Cardiac fibroblast (primary cell): Measurements from ENCODE around the gene PKP1.

Source experiments
- DNase-seq, 2 donors: peaks; one replicate each; pipeline versions ENCODE4 v3.0.0 to v3.0.0-alpha.2; 2010; ENCODE audit warnings: low read depth in 2 of 2
- H3K4me3 ChIP-seq, 2 donors: replicated peaks in 1 of 2; 1 replicate in 1 of 2; 2 replicates in 1 of 2; pipeline ENCODE4 v1.5.1; 2011; ENCODE audit warnings: low read depth in 2 of 2, low read length in 2 of 2, mild to moderate bottlenecking in 2 of 2, moderate library complexity in 1 of 2
- TF ChIP-seq, protein P1 (sequence below): IDR thresholded peaks from one replicate; pipeline ENCODE4 v1.5.1; 2011; ENCODE audit warnings: low read depth, mild to moderate bottlenecking, low read length, inconsistent platforms

The PKP1 gene

DNA sequence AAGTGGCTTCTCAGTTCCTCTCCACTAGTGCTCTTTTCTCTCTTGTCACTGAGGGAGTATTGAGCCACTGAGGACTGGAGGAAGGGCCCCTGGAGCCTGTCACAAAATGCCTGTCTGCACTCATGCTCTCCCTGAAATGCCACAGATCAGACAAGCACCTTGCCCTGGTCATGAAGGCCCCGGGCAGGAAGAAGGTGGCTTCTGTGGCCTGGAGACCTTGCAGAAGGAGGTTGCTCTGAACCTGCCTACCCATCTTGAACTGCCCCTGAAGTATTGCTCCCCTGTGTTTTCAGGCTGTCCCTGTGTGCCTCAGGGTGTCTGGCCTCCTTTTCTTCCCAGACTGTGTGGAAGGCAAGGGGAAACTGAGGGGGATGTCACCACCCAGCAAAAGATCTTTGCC is 3.1 kb downstream of the PKP1 start:
- DNase-seq: no peak
- no peak overlapping the region for H3K4me3 ChIP-seq
- TF ChIP-seq, protein P1, sequence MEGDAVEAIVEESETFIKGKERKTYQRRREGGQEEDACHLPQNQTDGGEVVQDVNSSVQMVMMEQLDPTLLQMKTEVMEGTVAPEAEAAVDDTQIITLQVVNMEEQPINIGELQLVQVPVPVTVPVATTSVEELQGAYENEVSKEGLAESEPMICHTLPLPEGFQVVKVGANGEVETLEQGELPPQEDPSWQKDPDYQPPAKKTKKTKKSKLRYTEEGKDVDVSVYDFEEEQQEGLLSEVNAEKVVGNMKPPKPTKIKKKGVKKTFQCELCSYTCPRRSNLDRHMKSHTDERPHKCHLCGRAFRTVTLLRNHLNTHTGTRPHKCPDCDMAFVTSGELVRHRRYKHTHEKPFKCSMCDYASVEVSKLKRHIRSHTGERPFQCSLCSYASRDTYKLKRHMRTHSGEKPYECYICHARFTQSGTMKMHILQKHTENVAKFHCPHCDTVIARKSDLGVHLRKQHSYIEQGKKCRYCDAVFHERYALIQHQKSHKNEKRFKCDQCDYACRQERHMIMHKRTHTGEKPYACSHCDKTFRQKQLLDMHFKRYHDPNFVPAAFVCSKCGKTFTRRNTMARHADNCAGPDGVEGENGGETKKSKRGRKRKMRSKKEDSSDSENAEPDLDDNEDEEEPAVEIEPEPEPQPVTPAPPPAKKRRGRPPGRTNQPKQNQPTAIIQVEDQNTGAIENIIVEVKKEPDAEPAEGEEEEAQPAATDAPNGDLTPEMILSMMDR: no peak

DNA sequence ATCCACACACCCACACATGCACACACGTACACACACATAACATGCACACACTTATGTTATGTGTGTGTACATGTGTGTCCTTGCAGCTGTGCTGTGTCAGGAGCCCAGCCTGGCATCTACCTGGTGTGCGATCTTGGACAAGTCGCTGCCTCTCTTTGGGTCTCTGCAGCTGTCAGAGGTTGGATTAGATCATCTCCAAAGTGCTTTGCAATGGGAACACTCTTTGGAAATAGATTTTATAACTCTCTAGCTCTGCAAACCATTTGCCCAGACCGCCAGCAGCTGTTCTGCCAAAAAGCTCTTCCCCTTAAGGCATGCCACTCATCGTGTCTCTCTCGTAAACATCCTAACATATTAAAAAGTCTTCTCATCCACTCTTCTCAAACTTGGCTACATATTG is 4.7 kb downstream of the PKP1 start:
- TF ChIP-seq, protein P1: no peak
- DNase-seq: no peak
- H3K4me3 ChIP-seq: no peak overlapping the region

DNA sequence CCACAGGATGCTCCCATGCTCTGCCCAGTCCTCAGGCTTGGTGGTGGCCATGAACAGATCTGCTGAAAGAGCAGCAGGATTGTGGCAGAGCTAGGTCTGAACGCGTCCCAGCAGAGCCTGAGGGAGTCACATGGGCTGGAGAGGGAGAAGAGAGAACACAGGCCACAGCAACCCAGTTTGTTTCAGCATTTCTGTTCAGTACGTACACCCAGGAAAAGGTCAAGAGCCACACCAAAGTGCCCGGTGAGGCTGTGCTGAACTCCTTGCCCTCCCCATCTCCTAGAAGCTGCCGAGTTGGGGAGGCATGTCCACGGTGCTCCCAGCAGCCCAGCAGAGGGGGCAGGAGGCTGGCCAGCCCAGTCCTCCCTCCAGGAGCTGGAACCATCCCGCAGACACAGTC is 5.5 kb downstream of the PKP1 start:
- TF ChIP-seq, protein P1: no peak
- no peak overlapping the region for H3K4me3 ChIP-seq
- no peak for DNase-seq

DNA sequence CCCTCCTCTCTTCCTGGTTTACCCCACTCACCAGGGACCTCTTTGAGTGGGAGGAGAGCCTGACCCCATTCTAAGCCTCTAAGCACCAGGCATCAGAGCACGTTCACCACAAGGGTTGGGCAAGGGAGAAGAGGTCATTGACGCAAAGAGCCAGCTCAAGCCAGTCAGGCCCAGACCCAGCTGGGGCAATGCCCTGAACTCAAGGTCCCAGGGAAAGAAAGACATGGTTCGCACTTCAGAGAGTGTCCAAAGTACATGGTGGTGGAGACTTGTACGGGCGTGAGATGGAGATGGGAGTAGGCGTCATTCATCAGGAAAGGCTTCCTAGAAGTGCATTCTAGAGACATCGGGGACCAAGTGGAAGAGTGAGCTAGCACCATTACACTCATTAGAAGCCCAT is 7.2 kb downstream of the PKP1 start:
- TF ChIP-seq, protein P1: no peak
- no peak overlapping the region for H3K4me3 ChIP-seq
- no peak for DNase-seq

DNA sequence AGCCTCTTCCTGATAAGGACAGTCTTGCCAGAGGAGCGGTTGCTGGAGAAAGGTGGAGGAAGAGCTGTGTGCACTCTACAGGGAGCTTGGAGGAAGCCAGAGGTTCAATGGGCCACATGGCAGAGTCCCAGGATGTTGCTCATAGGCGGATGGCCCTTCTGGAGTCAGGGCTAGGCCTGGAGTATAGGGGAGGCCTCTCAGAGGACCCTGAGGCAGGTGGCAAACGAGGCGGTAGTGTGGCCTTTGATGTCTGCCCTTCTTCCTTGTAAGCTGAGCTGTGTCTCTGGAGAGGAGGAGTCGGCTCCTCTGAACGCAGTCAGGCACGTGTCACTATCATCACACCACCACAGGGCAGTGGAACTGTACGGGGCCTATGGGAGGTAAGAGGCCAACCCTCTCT is 8.6 kb downstream of the PKP1 start:
- TF ChIP-seq, protein P1: no peak

DNA sequence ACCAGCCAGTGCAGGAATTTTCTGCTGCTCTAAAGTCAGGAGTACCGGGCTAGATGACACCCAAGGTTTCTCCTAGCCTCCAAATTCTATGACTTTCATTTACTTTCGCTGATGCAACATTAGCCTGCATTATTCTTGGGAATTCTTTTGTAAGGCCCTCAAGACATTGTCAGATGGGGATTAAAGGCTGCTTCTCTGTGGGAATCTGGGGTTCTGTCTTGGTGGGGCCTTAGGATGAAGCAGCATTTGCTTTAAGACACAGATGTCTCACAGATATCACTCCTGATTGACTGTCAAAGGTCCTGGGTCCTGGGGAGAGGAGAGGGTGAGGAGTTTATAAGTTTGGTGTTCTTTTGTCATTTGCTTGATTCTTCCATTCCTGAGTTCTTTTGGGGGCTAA is 11.6 kb downstream of the PKP1 start:
- TF ChIP-seq, protein P1: no peak
- no peak overlapping the region for H3K4me3 ChIP-seq
- no peak for DNase-seq

More for the DNA sequence above, 8.6 kb downstream of the PKP1 start:
- H3K4me3 ChIP-seq: no peak overlapping the region
- DNase-seq: no peak

DNA sequence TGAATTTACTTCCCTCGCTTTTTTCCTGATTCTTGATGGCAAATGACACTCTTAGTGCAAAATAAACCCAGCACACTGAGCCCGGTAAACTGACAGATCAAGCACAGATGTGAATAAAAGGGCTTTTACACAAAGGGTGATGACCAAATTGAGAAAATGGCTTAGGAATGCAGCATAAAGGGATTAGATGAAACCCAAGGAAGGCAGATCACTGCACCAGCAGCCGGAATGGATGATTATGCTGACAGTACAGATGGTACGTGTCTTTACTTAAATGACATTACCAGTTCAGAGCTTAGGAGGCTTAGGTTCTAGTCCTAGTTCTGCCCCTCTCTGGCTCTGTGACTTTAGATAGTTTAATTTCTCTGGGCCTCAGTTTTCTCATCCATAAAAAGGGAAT is 12.0 kb downstream of the PKP1 start:
- TF ChIP-seq, protein P1: no peak
- no peak for DNase-seq
- no peak overlapping the region for H3K4me3 ChIP-seq
